ELR (cell line): ENCODE results near the gene LMF1.

Experiments used
- DNase-seq: peaks from one replicate; pipeline ENCODE4 v3.0.0-alpha.2; 2015; ENCODE audit warnings: low read depth

The LMF1 gene

DNA sequence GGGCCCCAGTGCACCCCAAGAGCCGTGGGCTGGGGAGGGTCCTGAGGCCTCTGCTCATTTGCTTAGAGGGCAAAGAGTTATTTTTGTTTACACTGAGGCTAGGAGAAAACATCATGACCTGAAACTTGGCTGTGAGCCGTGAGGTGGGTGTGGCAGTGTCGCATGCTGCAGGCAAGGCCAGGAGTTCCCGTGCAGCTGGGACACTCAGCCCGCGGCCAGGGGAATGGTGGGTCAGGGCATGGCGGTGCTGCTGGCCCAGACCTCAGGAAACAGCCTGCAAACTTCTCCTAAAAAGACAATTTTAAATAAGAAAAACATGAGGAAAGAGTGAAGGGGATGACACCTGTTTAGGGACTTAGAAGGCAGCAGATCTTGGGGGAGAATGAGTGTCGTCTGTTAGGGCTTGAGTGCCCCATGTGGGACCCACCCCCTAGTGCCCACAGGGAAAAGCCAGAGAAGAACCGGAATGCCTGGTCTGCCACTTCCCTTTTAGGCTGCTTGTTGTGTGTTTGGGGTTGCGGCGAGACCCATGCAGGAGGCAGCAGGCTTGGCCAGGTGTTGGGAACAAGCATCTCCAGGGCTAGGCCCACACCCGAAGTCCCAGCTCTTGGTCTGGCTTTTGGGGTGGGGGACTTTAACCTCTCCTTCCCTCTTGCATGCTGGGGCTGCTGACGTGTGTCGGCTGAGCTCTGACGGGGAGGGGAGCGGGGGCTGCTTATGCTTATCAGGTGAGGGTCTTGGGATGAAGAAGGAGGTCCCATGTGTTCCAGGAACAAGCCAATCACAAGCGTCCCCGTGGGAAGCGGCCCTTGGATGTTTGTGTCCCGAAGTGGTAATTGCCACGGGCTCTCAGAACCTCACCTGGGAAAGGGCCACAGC is 89.3 kb downstream of the LMF1 start:
- no peak for DNase-seq

DNA sequence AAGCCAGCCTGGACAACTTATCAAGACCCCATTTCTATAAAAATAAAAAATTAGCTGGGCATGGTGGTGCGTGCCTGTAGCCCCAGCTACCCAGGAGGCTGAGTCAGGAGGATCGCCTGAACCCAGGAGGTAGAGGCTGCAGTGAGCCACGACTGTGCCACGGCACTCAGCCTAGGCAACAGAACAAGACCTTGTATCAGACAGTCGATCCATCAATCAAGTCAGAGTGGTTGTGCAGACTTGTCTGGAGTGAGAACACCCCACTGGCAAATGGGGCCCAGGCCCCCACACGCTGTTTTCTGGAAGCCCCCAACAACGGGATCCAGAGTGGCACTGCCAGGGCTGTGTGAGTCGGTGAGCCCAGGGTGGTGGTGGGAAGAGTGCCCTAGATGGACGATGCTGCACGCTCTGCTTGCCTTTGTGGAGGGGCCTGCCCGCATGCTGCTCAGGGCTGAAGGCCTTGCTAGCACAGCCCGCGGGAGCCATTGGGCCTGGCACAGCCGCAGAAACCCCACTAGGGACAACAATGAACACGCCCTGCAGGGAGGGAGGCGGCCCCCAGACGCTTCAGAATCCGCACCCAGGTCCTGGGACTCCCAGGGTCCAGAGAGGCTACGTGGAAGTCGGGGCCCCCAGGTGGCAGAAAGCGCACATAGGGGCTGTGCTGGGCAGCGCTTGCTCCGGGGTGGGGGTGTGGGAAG is 90.2 kb downstream of the LMF1 start:
- no peak for DNase-seq

DNA sequence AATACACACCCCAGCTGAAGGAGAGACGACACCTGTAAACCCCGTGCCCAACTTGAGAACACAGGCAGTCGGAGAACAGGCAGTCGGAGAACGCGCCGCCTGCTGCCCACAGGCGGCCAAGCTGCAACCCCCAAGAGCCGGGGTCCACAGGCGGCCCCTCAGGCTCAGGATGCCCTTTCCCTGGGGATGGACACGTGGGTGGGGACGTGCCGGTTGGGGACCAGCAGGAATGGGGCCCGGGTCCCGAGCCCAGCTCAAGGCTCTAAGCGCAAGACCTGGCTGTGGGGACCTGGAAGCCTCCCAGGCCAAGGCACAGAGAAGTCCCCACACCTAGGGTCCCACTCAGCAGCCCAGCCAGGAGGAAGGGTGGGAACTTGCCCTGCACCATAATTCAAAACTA is 90.8 kb downstream of the LMF1 start:
- DNase-seq = no peak

DNA sequence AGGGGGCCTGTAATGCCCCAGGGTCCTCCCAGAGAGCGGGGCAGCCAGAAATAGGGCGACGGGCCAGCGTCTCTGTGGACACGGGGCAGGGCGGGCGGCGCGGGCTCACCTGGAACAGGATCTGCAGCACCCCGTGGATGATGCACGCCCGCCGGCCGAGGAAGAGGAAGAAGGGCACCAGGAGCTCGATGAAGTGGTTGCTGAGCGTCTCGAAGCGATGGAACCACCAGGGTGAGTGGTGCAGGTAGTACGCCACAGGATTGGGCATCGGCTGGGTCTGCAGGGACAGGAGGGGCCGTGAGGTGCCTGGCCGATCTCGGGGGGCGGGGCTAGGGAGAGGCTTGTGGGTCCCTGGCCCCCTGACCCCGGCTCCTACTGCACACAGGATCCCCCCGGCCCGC is 91.3 kb downstream of the LMF1 start:
- no peak for DNase-seq

DNA sequence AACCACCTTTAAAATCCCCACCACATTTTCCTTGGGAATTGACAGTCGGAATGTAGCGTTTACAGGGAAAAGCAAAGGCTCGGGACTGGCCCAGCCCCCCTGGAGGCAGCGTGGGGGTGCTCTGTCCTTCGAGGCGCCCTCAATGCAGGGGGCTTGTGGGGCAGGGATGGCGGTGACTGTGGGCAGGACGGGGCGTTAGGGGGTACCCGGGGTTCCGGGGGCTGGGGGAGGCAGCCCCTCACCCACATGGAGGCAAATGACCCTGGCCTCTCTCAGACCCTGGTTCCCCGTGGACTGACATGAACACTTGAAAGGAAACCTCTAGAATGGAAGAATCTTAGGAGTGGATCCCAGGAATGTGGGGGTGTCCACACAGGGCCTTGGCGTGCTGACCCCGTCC is 91.9 kb downstream of the LMF1 start:
- no peak for DNase-seq

DNA sequence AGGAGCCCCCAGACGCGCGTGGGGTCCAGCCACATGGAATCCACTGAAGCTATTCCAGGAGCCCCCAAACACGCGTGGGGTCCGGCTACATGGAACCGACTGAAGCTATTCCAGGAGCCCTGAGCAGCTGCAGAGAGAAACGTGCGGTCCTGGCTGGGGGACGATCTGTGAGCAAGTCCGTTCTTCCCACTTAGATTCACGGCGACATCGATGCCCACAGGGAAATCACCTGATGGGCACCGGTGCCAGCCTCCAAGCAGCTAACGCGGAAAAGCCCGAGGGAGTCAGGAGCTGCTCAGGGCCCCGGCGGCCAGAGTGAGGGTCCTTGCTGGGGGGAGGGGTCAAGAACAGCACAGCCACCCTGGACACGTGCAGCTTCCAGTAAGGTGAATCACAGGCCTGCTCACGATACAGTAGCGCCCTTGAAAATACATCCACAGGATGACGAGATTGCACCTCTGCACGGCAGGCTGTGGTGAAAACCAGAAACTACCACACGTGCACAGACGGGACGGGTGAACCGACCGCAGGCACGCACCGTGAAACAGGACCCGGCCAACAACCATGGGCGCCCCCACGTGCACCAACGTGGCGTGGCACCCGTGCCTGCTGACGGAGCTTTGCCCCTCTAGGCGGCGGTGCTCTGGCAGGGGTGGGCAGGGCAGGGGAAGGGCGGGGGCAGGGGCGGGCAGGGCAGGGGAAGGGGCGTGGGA is 92.6 kb downstream of the LMF1 start:
- peak; percentile 1 for DNase-seq

DNA sequence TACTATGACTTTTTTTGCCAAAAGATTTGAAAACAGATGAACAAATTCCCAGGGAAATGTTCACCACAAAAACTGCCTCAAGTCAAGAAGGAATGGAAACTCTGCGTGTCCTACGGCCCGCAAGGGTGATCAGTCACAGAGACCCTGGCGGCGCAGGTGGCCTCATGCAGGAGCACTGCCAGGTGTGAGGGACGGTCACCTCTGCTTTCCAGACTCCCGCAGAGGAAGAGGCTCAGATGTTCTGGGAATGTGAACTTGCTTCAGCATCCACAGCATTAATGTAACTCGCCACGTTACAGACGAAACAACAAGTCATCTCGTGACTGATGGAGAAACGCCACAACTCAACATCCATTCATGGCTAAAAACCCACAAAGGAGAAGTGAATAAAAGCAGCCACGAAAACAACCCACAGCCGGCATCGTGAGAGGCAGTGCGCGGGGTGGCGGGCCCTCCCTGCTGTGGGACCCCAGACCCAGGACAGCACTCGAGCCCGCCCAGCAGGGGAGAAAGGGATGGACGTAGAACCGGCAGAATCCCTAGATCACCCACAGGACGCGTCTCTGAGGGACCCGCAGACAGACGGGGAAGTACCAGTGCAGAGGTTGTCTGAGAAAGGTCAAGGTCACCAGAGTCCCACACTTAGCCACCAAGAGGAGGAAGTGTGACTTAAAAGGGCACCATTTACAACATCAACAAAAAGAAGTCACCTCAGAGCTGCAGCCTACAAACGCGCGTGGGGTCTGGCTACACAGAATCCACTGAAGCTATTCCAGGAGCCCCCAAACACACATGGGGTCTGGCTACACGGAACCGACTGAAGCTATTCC is 93.3 kb downstream of the LMF1 start:
- no peak for DNase-seq

DNA sequence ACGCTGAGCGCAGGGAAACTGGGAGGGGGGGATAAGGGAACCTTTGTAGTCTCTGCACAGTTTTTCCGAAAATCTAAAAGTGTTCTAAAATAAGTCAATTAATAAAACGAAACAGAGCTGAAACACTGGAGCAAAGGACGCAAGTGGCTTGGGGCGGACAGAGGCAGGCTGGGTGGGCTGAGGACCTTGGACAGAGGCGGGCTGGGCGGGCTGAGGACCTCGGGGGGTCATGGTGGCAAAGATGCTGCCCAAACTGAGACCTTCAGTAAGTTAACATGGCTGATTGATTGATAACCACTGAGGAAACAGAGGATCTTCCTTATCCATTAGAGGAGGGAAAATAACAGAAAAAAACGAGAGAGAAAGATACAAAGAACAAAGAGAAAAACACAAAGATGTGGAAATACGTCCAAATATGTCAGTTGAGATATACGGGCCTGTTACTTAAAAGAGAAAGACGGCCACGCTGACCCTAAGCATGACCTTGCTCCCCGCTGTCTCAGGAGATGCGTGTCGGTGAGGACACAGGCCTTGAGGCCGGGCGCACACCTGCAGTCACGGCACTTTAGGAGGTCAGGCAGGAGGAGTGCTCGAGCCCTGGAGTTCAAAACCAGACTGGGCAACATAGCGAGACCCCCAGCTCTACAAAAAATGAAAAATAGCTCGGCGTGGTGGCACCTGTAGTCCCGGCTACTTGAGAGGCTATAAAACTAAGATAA is 94.1 kb downstream of the LMF1 start:
- no peak for DNase-seq

DNA sequence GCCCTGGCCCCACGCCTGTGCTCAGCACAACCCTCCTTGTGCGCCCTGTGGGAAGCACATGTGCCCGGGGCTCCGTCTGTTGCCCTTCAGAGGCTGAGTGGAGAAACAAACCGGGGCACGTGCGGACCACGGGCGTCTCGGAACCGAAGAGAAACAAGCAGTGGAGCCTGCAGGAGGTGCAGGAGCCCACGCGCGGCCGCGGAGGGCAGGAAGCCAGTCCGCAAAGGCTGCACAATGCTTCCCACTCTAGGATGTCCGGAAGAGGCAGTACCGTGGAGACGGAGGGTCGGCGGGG is 94.8 kb downstream of the LMF1 start:
- DNase-seq = no peak

DNA sequence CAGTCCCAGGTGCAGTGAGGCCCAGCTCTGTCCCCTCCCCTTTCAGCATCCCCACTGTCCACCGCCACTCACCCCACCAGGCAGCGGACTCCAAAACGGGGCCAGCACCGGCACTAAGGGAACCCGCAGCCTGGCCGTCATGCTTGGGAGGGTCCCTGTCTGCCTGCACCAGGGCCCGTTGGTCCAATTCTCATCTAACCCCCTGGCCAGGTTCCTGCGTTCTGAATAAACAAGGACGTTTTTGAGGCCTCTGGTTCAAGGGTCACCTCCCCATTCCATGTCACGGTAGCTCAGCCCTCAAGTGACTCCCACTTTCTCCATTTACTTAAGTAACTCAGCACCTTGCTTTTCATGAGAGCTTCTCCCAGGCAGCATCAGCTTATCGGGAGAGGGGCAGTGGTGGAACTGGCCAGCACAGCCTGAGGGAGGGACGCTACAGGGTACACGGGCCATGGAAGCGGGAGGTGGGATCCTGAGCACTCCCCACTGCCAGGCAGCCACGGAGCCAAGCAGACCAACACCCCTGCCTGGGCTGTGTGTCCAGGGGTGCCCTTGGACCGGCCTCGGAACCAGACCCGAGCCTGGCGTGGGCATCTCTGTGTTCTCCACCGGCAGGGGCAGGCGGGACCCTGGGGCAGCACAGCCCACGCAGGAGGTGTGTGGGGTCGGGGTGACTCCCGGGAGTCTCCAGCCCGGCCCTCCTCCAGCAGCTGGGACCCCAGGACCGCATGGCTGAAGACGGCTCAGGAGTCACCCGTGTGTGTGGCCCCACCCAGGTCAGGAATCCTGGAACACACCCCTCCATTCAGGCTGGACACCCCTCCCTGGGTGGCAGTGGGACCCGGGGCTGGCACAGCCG is 95.4 kb downstream of the LMF1 start:
- DNase-seq = no peak

DNA sequence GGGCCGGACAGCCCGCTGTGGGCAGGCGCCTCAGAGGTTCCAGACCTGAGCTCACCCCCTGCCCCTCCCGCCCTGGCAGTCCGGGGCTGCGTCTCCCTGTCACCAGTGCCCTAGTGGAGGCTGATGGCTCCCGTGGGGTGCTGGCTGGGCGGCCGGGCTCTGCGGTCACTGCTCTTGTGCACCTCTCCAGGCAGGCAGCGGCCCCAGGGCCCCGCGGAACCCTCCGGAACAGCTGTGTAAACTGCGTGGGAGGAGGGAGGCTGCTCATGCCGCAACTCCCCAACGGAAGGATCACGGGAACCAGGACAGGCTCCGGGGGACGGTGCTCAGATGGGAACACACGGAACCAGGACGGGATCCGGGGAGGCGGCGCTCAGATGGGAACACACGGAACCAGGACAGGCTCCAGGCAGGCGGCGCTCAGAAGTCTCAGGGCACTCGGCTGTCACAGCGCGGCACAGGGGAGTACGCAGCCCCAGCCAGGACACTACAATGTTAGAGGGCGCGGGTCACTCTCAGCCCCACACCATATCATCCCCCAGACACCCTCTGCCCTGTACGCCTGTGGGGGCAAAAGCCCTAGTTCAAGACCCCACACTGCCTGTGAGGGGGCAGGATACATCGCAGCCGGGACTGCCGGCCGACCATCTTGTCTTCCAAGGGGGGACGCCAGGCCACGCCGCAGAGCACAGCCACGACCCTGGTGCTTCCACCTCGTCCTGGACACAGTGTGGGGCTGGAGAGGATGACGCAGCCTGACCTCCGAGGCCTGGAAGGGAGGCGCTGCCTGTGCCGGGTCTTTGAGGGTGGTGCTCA is 96.2 kb downstream of the LMF1 start:
- DNase-seq = no peak

DNA sequence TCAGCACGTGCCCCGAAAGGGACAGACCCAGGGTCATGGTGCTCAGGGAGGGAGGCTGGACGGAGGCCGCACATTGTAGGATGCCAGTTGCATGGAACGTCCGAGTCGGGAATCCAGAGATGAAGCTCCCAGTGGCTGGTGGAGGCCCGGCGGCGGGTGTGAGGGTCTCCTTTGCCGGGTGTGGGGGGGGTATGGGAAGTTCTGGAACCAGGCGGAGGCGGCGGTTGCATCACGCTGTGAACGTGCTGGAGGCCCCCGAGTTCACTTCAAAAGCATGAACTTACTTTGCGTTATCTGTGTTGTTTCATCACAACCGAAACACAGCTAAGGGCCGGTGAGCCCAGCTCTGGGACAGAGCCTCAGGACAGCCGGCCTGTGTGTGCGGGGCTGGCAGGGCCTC is 96.9 kb downstream of the LMF1 start:
- no peak for DNase-seq

DNA sequence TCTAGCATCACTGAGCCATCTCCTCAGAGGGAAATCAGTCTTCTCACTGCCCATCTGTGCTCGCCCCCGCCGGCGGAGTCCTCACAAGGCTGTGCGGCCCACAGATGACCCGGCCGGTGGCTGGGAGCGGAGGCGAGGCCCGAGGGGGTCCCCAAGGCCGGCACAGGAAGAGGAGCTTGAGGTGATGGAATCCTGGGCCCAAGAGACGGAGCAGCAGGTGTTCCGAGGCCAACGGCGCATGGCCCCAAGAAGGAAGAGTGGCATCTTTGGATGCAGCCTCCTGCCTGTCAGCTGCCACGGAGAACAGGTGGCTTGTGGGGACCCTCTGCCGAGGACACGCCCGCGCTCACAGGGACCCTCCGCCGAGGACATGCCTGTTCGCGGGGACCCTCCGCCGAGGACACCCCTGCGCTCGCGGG is 97.5 kb downstream of the LMF1 start:
- DNase-seq = no peak

DNA sequence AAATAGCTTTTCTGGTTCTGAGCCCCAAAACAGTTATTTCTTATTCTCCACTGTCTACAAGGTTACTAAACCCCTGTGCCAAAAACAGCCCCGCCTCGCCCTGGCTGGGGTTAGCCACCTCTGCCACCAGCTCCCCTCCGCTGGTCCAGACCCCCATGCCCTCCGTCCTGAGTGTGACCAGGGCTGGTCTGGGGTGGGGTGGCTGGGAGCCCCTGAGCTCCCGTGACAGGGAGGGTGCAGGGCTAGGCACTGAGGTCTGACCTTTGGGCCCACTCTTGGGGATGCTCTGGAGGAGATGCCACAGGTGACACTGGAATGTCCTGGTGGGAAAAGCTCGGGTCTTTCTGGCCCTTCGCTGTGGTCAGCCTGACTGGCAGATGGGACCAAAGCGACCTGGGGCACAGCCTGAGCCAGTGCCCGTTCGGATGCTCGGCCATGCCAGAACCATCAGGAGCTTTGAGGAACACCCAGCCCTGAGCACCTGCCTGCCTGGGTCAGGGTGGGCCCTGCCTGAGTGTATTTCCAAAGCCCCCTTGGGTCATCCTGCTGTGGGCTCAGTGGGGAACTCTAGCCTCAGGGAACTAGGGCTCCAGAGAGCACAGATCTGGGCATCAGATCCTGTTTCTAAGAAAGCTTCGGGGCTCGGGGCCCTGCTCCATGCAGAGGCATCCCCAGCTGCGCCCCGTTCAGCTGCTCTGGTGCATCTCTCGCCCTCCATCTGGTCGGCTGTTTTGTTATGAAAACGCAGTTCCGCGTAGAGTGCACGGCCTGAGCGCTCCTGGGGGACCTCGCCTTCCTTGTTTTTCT is 98.1 kb downstream of the LMF1 start:
- no peak for DNase-seq

DNA sequence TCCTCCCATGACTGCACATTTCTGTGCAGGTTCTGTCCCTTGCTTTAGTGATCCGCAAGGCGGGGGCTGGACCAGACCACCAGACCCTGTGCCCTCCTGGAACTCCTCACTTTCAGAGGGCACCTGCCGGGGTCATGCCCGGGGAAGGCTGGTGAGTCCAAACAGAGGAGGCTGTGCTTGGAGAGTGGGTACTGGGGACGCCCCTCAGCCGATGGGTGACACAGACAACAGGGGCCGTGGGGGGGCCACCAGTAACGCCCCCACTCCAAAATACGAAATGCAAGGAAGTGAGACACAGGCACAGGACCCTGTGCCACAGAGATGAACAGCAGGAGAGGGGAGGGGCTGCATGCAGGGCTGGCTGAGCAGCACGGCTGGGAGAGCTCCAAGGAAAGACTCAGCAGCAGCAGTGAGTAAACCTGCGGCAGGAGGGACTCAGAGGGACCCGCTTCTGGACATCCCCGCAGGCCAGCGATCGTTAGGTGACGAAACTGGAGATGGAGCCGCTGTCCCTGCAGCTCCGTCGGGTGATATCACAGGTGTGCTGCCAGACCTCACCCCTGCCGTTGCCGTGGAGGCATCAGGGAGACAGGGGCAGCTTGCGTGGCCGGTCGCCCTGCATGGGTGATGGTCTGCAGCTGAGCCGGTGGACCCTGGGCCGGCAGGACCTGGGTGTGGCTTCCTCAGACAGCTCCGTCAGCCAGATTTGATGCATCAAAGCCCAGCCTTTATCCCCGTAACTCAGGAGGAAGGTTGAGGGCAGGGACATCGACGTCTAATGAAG is 99.0 kb downstream of the LMF1 start:
- DNase-seq = no peak

DNA sequence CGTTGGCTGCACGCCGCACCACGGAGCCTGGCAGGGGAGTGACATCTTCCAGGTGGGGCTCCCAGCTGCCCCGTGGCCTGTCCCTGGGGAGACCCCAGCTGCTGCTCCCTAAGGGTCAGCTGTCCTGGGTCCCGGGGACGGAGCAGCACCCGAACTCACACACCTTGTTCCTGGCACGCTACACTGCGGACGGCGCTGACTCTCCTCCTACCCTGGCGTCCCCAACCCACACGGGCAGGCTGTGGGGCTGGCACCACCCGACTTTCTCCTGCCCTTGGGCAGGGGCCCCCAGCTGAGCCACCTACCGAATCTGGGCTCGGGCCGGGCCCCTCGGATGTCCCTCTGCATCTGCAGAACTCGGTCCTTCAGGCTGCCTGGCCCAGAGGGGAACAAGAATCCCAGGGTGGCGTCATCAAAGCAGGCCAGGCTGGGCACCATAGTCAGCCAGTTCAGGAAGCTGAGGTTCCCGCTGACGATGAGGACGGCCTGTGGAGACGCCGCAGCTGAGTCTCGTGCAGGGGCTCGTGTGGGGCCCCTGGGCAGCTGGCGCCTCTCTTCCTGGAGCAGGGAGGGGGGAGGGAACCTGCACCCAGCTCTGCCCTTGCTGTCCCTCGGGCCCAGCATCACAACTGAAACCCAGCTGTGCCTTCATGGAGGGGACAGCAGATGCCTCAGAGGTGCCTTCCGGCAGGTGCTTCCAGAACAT is 99.8 kb downstream of the LMF1 start:
- no peak for DNase-seq
